Fibroblast of pulmonary artery (primary cell): ENCODE data around the gene CDK14.

Experiments
- DNase-seq: peaks from one replicate; pipeline ENCODE4 v3.0.0-alpha.2; 2010; ENCODE audit warnings: low read depth
- H3K4me3 ChIP-seq: replicated peaks from 2 replicates; pipeline ENCODE4 v1.5.1; 2011; ENCODE audit warnings: low read depth, mild to moderate bottlenecking, control low read depth, low read length, moderate library complexity
- CTCF ChIP-seq: IDR thresholded peaks from 2 replicates; pipeline ENCODE4 v1.5.1; 2011; ENCODE audit warnings: mild to moderate bottlenecking, control low read depth, low read length, inconsistent platforms; ENCODE audit errors: missing control alignments

Gene CDK14

GRCh38 chr7:91080351-91080750, 484.2 kb downstream of the CDK14 start:
- H3K4me3 ChIP-seq: no peak overlapping the region
- DNase-seq: no peak
- TF ChIP-seq CTCF: no peak

GRCh38 chr7:91082038-91082437, 485.9 kb downstream of the CDK14 start:
- DNase-seq: peak; percentile 45
- no peak overlapping the region for H3K4me3 ChIP-seq
- TF ChIP-seq CTCF: no peak

GRCh38 chr7:91082852-91083495, 486.9 kb downstream of the CDK14 start:
- peak; percentile 70 for TF ChIP-seq CTCF
- DNase-seq: peak; percentile 67

GRCh38 chr7:91083855-91084644, 487.9 kb downstream of the CDK14 start:
- peak; percentile 22 for DNase-seq
- no peak for TF ChIP-seq CTCF
- no peak overlapping the region for H3K4me3 ChIP-seq

More at GRCh38 chr7:91082852-91083495, 486.9 kb downstream of the CDK14 start:
- no peak overlapping the region for H3K4me3 ChIP-seq

GRCh38 chr7:91085175-91085574, 489.1 kb downstream of the CDK14 start:
- no peak for DNase-seq
- no peak overlapping the region for H3K4me3 ChIP-seq
- TF ChIP-seq CTCF: no peak

GRCh38 chr7:91086200-91086599, 490.1 kb downstream of the CDK14 start:
- TF ChIP-seq CTCF: no peak
- no peak for DNase-seq

More at GRCh38 chr7:91086200-91086599, 490.1 kb downstream of the CDK14 start:
- no peak overlapping the region for H3K4me3 ChIP-seq
